CD4-positive, alpha-beta T cell (primary cell): Measurements from ENCODE around the gene DENND1A. TPM values are rescaled to one million over a fixed set of nuclear protein-coding genes. Genes with fewer than 3 reads are reported as not detected.
"Not testable (repeated sequence)": the region's sequence is repeated elsewhere in the genome, so short reads cannot be mapped to it uniquely, and the experiment has no call there.

Experiments used
- ATAC-seq: fragments of 200-7000 bp; cut with Tn5 transposase; one replicate; pipeline ENCODE4 v1.10.0; 2022; ENCODE audit warnings: mild to moderate bottlenecking; ENCODE audit not compliant: poor library complexity
- CTCF ChIA-PET: fragments of 350-600 bp; sonication (Branson Sonifier 250); formaldehyde crosslinking; loops from one replicate; lab custom pipeline; 2021; ENCODE audit warnings: antibody characterized with exemption, inconsistent platforms; lab: Charles Lee
- POLR2A ChIA-PET: fragments of 350-600 bp; sonication (Branson Sonifier 250); formaldehyde crosslinking; loops from one replicate; lab custom pipeline; 2021; ENCODE audit warnings: antibody characterized with exemption, inconsistent platforms; lab: Charles Lee
- DNase-seq, 14 experiments: peaks; one replicate each; pipeline ENCODE4 v3.0.0-alpha.2; 2013 to 2020; ENCODE audit warnings: mixed read lengths in 2 of 14
- H3K27ac ChIP-seq, 2 donors: one replicate each; pipeline versions ENCODE4 v1.5.1 to v1.7.0; 2013; ENCODE audit warnings: low read length in 2 of 2, low read depth in 1 of 2, mild to moderate bottlenecking in 1 of 2
- H3K27me3 ChIP-seq, 2 experiments: 1 replicate in 1 of 2; 2 replicates in 1 of 2; pipeline versions ENCODE4 v1.6.1 to v1.7.0; 2013; ENCODE audit warnings: low read length in 2 of 2, control low read depth in 1 of 2, mild to moderate bottlenecking in 1 of 2, moderate library complexity in 1 of 2; ENCODE audit not compliant: insufficient read depth in 2 of 2, control insufficient read depth in 1 of 2
- H3K36me3 ChIP-seq: one replicate; pipeline ENCODE4 v1.6.1; 2013; ENCODE audit warnings: low read length, control low read depth; ENCODE audit not compliant: insufficient read depth
- H3K4me1 ChIP-seq: one replicate; pipeline ENCODE4 v1.6.1; 2013; ENCODE audit warnings: low read length, control low read depth; ENCODE audit not compliant: insufficient read depth
- H3K4me3 ChIP-seq: one replicate; pipeline ENCODE4 v1.5.1; 2013; ENCODE audit warnings: mild to moderate bottlenecking, low read length, moderate library complexity
- H3K9me3 ChIP-seq, 2 experiments: 1 replicate in 1 of 2; 2 replicates in 1 of 2; pipeline versions ENCODE4 v1.6.1 to v1.7.0; 2013; ENCODE audit warnings: low read length in 2 of 2, mild to moderate bottlenecking in 2 of 2, control low read depth in 1 of 2, moderate library complexity in 1 of 2; ENCODE audit not compliant: control insufficient read depth in 1 of 2, insufficient read depth in 1 of 2
- H3K27ac Mint-ChIP-seq: one replicate; pipeline ENCODE4 v1.8.0; 2020; ENCODE audit warnings: mixed read lengths
- H3K27me3 Mint-ChIP-seq: one replicate; pipeline ENCODE4 v1.8.0; 2021; ENCODE audit warnings: mixed read lengths
- H3K36me3 Mint-ChIP-seq: one replicate; pipeline ENCODE4 v1.8.0; 2021; ENCODE audit warnings: low read depth, mixed read lengths
- H3K4me1 Mint-ChIP-seq: one replicate; pipeline ENCODE4 v1.8.0; 2021; ENCODE audit warnings: low read depth, mixed read lengths
- H3K4me3 Mint-ChIP-seq: one replicate; pipeline ENCODE4 v1.8.0; 2020; ENCODE audit warnings: mild to moderate bottlenecking, mixed read lengths
- H3K9me3 Mint-ChIP-seq: one replicate; pipeline ENCODE4 v1.8.0; 2020; ENCODE audit warnings: mixed read lengths
- intact Hi-C, 2 experiments: fragments of 100-400 bp; cut with DNase I in 1 of 2; cut with micrococcal nuclease in 1 of 2; formaldehyde crosslinking; loops; one replicate each; pipeline versions ENCODE4 v1.15.1 to v1.9.0; 2023 to 2025; cut with DNase I, micrococcal nuclease
- total RNA-seq, 174 experiments: library from RNA in 2 of 174; stranded (reverse) in 2 of 174; gene quantifications; one replicate each; pipeline ENCODE4 v1.2.3 and lab custom pipeline; 2021 to 2026
- TF ChIP-seq, protein P1 (sequence below): fragments of 200-600 bp; IDR thresholded peaks from one replicate; pipeline ENCODE4 v1.8.0; 2022; ENCODE audit warnings: antibody characterized with exemption, mild to moderate bottlenecking

The DENND1A gene
- total RNA-seq, 2 experiments from 2014 or later: 20.0 to 20.6 TPM

DNA sequence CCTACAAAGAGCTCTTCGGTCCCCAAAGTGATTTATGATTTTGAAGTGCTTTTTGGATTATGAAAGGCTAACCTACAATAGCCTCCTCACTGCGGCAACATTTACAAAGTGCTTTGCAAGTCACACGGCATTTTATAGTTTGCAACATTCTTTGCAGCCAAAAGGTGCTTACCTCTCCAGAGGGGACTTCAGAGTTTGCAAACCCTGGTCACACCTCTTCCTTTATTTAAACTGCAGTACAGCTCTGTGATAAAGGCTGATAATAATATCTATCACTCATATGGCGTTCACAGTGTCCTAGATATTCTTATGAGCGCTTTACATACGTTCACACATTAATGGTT, 594.0 kb downstream of the DENND1A start:
- TF ChIP-seq, protein P1, sequence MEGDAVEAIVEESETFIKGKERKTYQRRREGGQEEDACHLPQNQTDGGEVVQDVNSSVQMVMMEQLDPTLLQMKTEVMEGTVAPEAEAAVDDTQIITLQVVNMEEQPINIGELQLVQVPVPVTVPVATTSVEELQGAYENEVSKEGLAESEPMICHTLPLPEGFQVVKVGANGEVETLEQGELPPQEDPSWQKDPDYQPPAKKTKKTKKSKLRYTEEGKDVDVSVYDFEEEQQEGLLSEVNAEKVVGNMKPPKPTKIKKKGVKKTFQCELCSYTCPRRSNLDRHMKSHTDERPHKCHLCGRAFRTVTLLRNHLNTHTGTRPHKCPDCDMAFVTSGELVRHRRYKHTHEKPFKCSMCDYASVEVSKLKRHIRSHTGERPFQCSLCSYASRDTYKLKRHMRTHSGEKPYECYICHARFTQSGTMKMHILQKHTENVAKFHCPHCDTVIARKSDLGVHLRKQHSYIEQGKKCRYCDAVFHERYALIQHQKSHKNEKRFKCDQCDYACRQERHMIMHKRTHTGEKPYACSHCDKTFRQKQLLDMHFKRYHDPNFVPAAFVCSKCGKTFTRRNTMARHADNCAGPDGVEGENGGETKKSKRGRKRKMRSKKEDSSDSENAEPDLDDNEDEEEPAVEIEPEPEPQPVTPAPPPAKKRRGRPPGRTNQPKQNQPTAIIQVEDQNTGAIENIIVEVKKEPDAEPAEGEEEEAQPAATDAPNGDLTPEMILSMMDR: no peak
- Histone ChIP-seq H3K4me3 (no peak overlapping the region), H3K27ac (no peak overlapping the region), H3K27me3 (no peaks in the 10 kb centered on the region), H3K9me3 (no peaks in the 10 kb centered on the region), H3K36me3 (no peaks in the 10 kb centered on the region), H3K4me1 (peaks cover 27% of the 10 kb centered on the region)
- Mint-ChIP-seq H3K9me3 (no peaks in the 10 kb centered on the region), H3K36me3 (no peaks in the 10 kb centered on the region), H3K4me1 (peaks cover 27% of the 10 kb centered on the region), H3K27me3 (no peaks in the 10 kb centered on the region), H3K27ac (no peak overlapping the region), H3K4me3 (no peak overlapping the region)
- ChIA-PET CTCF (no interaction called here), POLR2A (interaction anchor here (0.9 kb wide), 1 partner anchor 67 kb away, joined by 3 read pairs; no protein-coding TSS in a partner anchor)
- intact Hi-C loops: loop anchor here (5.0 kb wide), 1 partner anchor 69 kb away; the partner anchor contains the start of gene STRBP (in 2 of the 2)
- DNase-seq (no peak), ATAC-seq (no peak)

DNA sequence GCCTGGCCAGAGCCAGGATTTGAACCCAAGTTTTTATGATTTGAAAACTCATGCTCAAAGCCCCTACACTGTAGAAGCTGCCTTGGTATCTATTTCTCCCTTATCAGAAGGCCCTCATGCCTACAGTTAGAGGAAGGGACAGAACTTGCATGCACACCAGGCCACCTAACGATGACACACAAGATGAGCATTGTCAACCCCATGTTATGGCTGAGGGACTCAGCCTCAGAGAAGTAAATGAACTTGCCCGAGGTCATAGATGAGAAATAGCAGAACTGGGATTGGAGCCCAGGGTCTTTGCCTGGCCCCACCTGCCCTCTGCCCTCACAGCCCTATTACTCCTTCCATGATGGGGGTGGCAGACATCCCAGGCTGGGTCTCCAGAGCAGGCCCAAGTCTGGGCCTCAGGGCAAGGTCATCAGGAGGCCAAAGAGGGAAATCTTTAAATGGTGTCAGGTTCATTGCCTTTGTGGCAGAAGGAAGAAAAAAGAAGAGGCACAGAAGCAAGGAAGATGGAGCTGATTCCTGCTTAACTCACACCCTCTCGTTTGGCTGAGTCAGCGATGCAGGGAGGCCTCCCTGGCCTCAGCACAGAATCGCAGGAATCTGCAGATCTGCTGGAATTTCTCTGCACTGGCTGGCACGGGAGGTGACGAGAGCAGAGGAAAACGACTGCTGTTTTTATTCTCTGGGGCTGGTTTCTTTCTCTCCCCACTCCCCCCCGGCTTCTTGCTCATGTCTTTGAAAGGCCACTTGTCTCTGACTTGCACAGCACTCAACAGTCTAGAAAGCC, 594.5 kb downstream of the DENND1A start:
- ATAC-seq (no peak), DNase-seq (no peak)
- no peaks in the 10 kb centered on the region for H3K9me3 ChIP-seq
- Mint-ChIP-seq H3K27me3 (no peaks in the 10 kb centered on the region), H3K4me1 (peaks cover 22% of the 10 kb centered on the region), H3K36me3 (no peaks in the 10 kb centered on the region), H3K4me3 (no peak overlapping the region), H3K27ac (no peak overlapping the region), H3K9me3 (no peaks in the 10 kb centered on the region)
- no peak overlapping the region for H3K27ac ChIP-seq
- POLR2A ChIA-PET: interaction anchor here (0.9 kb wide), 1 partner anchor 66 kb away, joined by 3 read pairs; no protein-coding TSS in a partner anchor
- H3K4me1 ChIP-seq: peaks cover 21% of the 10 kb centered on the region
- no peak overlapping the region for H3K4me3 ChIP-seq
- intact Hi-C loops: loop anchor here (5.0 kb wide), 1 partner anchor 68 kb away; the partner anchor contains the start of gene STRBP (in 2 of the 2)
- H3K36me3 ChIP-seq: no peaks in the 10 kb centered on the region
- TF ChIP-seq, protein P1: no peak
- H3K27me3 ChIP-seq: no peaks in the 10 kb centered on the region
- CTCF ChIA-PET: no interaction called here

DNA sequence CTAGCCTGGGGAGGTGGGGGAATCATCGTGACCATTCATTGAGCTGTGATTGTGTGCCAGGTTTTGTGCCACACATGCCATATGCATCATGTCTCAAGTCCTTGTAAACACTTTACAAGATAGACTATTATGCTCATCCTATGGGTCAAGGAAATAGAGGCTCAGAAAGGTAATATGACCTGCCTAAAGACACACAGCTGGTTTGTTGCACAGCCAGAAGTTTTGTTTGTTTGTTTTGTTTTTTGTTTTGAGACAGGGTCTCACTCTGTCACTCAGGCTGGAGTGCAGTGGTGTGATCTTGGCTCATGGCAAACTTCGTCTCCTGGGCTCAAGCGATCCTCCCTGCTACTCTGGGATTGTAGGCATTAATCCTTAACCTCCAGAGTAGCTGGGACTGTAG, 595.3 kb downstream of the DENND1A start:
- no peak for DNase-seq
- H3K4me1 ChIP-seq: peaks cover 13% of the 10 kb centered on the region
- H3K27me3 ChIP-seq: no peaks in the 10 kb centered on the region
- H3K27ac ChIP-seq: no peak overlapping the region
- no peaks in the 10 kb centered on the region for H3K9me3 ChIP-seq
- H3K4me3 ChIP-seq: no peak overlapping the region
- no peaks in the 10 kb centered on the region for H3K36me3 ChIP-seq
- no peak overlapping the region for H3K4me3 Mint-ChIP-seq
- POLR2A ChIA-PET: no interaction called here
- no peaks in the 10 kb centered on the region for H3K9me3 Mint-ChIP-seq
- intact Hi-C loops: loop anchor here (5.0 kb wide), 1 partner anchor 67 kb away; the partner anchor contains the start of gene STRBP (in 2 of the 2)
- no peak overlapping the region for H3K27ac Mint-ChIP-seq
- no peak for ATAC-seq
- H3K27me3 Mint-ChIP-seq: no peaks in the 10 kb centered on the region
- CTCF ChIA-PET: interaction anchor here (1.2 kb wide), 1 partner anchor 15 kb away, joined by 3 read pairs; no protein-coding TSS in a partner anchor
- no peaks in the 10 kb centered on the region for H3K36me3 Mint-ChIP-seq
- H3K4me1 Mint-ChIP-seq: peaks cover 14% of the 10 kb centered on the region
- TF ChIP-seq, protein P1: no peak

DNA sequence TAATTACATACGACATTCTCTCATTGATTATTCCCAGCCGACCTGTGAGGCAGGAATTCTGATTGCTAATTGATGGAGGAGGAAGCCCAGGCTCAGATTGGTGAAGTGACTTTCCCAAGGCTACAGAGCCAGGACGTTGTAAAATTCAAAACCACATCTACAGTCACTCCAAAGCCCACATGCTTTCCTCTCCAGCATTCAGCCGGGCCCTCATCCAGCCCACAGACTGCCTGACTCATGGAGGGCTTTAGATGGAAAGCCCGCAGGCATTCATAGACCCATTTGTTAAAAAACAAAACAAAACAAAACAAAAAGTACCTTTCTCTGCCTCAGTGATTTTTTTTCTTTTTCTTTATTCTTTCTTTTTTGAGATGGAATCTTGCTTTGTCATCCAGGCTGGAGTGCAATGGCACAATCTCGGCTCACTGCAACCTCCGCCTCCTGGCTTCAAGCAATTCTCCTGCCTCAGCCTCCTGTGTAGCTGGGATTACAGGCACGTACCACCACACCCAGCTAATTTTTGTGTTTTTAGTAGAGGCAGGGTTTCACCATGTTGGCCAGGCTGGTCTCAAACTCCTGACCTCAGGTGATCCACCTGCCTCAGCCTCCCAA, 596.8 kb downstream of the DENND1A start:
- not testable (repeated sequence) for H3K9me3 ChIP-seq

More for the DNA sequence above, 596.8 kb downstream of the DENND1A start:
- H3K4me3 ChIP-seq, H3K27me3 ChIP-seq, ATAC-seq, H3K27ac Mint-ChIP-seq, POLR2A ChIA-PET, H3K36me3 ChIP-seq, H3K4me1 Mint-ChIP-seq, CTCF ChIA-PET, H3K27me3 Mint-ChIP-seq, H3K27ac ChIP-seq, H3K9me3 Mint-ChIP-seq, H3K4me3 Mint-ChIP-seq, DNase-seq, H3K4me1 ChIP-seq, intact Hi-C loops, H3K36me3 Mint-ChIP-seq: not testable (repeated sequence)
